Measurements from ENCODE around the gene CCSER1.
"Not testable (repeated sequence)": the region's sequence is repeated elsewhere in the genome, so short reads cannot be mapped to it uniquely, and the experiment has no call there.

Gene CCSER1

GRCh38 chr4:90306810-90307209 is 179.6 kb downstream of the CCSER1 start:
- no peak for FAIRE-seq

- FAIRE-seq, result not testable (repeated sequence)
Observed at GRCh38 chr4:90317140-90317539, 189.9 kb downstream of the CCSER1 start.

GRCh38 chr4:90317785-90318184 is 190.6 kb downstream of the CCSER1 start:
- no peak for FAIRE-seq

- FAIRE-seq, result no peak
Observed at GRCh38 chr4:90318193-90318592, 191.0 kb downstream of the CCSER1 start.

GRCh38 chr4:90328558-90328957 is 201.4 kb downstream of the CCSER1 start:
- FAIRE-seq, result no peak

GRCh38 chr4:90330546-90330945 is 203.4 kb downstream of the CCSER1 start:
- FAIRE-seq, result no peak

- FAIRE-seq, result no peak
Observed at GRCh38 chr4:90345549-90346215, 218.5 kb downstream of the CCSER1 start.

- FAIRE-seq, result no peak
Observed at GRCh38 chr4:90349636-90350035, 222.4 kb downstream of the CCSER1 start.

GRCh38 chr4:90357117-90357710 is 230.0 kb downstream of the CCSER1 start:
- FAIRE-seq, result peak; percentile 79

- FAIRE-seq, result no peak
Observed at GRCh38 chr4:90375081-90375480, 247.9 kb downstream of the CCSER1 start.

- no peak for FAIRE-seq
Observed at GRCh38 chr4:90393215-90393614, 266.0 kb downstream of the CCSER1 start.

- FAIRE-seq, result no peak
Observed at GRCh38 chr4:90403781-90404180, 276.6 kb downstream of the CCSER1 start.

- FAIRE-seq, result not testable (repeated sequence)
Observed at GRCh38 chr4:90407897-90408296, 280.7 kb downstream of the CCSER1 start.

- FAIRE-seq, result not testable (repeated sequence)
Observed at GRCh38 chr4:90412786-90413185, 285.6 kb downstream of the CCSER1 start.

- FAIRE-seq, result no peak
Observed at GRCh38 chr4:90415116-90415515, 287.9 kb downstream of the CCSER1 start.

GRCh38 chr4:90419124-90419711 is 292.0 kb downstream of the CCSER1 start:
- FAIRE-seq, result peak; percentile 73

GRCh38 chr4:90421161-90421560 is 294.0 kb downstream of the CCSER1 start:
- no peak for FAIRE-seq

GRCh38 chr4:90425893-90426292 is 298.7 kb downstream of the CCSER1 start:
- no peak for FAIRE-seq

GRCh38 chr4:90438522-90438921 is 311.3 kb downstream of the CCSER1 start:
- FAIRE-seq, result no peak

- FAIRE-seq, result no peak
Observed at GRCh38 chr4:90441770-90442169, 314.6 kb downstream of the CCSER1 start.

- no peak for FAIRE-seq
Observed at GRCh38 chr4:90442619-90443018, 315.4 kb downstream of the CCSER1 start.

- no peak for FAIRE-seq
Observed at GRCh38 chr4:90443231-90443630, 316.0 kb downstream of the CCSER1 start.

- FAIRE-seq, result no peak
Observed at GRCh38 chr4:90444904-90445303, 317.7 kb downstream of the CCSER1 start.

- no peak for FAIRE-seq
Observed at GRCh38 chr4:90445380-90445779, 318.2 kb downstream of the CCSER1 start.
